Bladder microvascular endothelial cell (primary cell): Measurements from ENCODE around the gene CSRP1. TPM values are rescaled to one million over a fixed set of nuclear protein-coding genes. Genes with fewer than 3 reads are reported as not detected.

Source experiments
- total RNA-seq: library from RNA; depleted of rRNA; stranded (reverse); fragments of >200 nt; gene quantifications from 2 replicates; pipeline ENCODE4 v1.2.3, GENCODE V29; 2014

CSRP1 gene
- 224 and 449 TPM in 2 replicates for total RNA-seq

DNA sequence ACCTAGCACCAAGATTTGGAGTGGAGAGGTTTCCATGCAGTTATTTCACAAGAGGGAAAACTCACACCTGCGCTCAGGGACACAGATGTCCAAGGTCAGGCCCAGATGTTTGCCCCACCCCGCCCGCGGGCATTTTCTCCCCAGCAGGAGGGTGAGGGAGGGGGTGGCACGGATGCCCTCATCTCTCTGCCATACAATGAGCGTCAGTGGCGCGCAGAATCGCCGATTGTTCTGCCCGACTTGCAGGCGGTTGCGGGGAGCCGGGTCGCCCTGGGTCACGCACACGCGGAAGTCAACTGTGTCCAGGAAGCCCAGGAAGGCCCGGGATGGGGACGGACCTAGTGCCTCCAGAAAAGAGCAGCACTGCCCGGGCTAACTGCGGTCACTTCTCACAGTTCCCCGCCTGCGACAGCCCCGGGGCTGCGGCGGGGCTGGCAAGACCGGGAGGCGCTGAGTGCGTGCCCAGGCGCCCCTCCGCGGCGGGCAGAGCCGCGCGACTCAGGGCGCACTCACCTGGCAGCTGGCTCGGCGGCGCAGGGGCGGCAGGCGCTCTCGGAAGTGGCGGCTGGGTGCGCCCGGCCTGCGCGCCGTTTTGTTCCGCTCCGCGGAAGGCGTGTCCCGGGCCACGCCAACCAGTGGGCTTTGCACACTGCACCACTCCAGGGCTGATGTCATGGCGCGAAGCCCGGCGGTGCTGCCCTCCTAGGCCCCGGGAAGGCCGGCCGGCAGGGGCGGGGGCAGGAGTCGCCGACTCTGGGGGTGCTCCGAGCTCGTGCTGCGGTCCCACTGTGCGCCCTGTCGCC is at the start of gene CSRP1:
Gene CSRP1, minus strand, starts transcription at position 567 of the 803 bp plus-strand sequence. CDS start 10,820 bp downstream, outside the sequence.

DNA sequence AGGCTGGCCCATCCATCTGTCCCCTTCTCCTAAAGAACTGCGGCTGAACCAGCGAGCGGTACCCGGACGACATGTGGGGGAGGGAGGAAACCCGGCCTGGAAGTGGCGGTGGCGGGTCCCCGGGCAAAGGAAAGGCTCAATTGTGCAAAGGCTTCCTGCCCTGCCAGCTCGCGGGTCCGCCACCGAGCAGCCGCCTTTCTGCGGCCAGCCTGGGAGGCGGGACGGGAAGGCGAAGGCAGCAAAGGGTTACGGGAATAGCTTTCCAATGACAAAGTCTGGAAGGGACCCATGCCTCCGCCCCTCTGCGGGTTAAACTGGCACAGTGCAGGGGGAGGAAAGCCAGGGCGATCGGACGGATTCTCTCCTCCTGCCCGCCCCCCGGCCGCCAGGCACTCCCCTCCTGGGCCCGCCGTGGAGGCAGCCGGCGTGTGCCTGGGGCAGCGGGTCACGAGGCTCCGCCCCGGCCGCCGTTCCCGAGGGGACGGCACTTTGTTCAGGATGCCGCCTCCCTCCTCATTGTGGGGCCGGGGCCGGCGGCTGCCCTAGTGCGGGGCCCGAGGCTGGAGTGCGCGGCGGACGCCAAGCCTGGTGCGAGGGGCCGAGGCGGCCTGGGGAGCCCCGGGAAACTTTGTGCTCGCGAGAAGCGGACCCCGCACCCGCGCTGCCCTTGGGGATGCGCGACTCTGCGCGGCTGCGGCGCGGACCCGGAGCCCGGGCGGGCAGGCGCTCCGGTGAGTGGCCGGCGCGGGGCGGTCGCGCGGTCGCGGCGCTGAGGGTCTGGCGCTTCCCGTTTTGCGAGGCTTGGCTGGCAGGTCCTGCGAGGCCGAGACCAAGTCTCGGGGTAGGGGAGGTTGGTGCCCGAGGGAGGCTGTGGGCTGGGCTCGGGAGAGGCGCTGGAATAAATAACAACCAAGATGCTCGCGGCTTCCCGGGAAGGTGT is 32.0 kb upstream of the CSRP1 start, which contains the start of gene NAV1:
Gene NAV1, plus strand, starts transcription at position 516 of the 940 bp plus-strand sequence. CDS start 83,758 bp downstream, outside the sequence.

DNA sequence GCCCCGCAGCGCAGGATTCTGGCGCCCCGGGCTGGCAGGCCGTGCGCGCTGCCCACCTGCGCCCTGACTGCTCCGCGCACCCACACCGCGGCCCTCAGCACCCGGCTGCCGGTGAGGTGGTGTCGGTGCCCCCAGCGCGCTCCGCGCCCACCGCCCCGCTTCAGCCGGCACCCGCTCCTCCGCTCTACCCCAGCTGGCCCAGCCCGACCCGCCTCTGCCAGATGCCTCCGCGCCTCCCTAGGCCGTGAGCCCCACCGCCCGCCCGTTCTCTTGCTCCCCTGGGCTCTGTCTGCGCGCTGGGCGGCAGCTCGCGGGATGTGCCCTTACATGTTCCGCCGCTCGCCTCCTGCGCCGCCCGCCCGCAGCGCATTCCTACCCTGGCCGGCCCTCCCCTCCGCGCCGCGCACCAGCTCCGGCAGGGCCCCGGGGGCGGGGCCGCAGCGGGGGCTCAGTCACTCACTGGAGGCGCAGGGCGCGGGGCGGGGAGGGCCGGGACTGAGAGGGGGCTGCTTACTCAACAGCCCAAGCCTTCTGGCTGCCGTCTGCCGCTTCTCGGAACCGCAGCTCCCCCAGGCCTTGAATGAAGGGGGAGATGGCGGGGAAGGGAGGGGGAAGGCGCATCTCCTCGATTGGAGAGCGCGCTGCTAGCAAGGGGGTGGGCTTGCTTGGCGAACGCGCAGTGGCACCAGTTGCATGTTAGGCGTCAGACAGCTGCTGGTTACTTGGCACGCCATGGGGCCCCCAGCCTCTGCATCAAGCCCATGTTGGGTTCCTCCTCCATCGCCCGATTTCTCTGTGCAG is 37.9 kb downstream of the CSRP1 start, which contains the start of gene PHLDA3:
Gene PHLDA3, minus strand, starts transcription at position 345 of the 801 bp plus-strand sequence. CDS start 402 bp downstream, outside the sequence.

Other genes starting within 250 kb of the CSRP1 start
- gene PKP1, start 223.6 kb downstream of the CSRP1 start, total RNA-seq, result 0.16 and 1.3 TPM in 2 replicates
- gene TNNT2, start 129.4 kb downstream of the CSRP1 start, total RNA-seq, result not detected in 2 replicates
- gene LAD1, start 107.8 kb downstream of the CSRP1 start, total RNA-seq, result 0.16 TPM in 1 of 2 replicates, not detected in the other
- gene TNNI1, start 85.4 kb downstream of the CSRP1 start, total RNA-seq, result under 0.01 TPM in 1 of 2 replicates, not detected in the other
- 31.6 and 56.5 TPM in 2 replicates for gene PHLDA3, start 37.9 kb downstream of the CSRP1 start, total RNA-seq
- 12.0 and 18.1 TPM in 2 replicates for gene NAV1, start 32.0 kb upstream of the CSRP1 start, total RNA-seq